ENCODE data around the gene JOSD1.
A peak's percentile ranks its signal among the peaks of the same experiment; 100 is the strongest.
"Not testable (repeated sequence)": the region's sequence is repeated elsewhere in the genome, so short reads cannot be mapped to it uniquely, and the experiment has no call there.

The JOSD1 gene

GRCh38 chr22:38675833-38676232, 24.9 kb downstream of the JOSD1 start:
- DNase-seq = no peak

GRCh38 chr22:38674888-38675287, 25.9 kb downstream of the JOSD1 start:
- DNase-seq = no peak

DNA sequence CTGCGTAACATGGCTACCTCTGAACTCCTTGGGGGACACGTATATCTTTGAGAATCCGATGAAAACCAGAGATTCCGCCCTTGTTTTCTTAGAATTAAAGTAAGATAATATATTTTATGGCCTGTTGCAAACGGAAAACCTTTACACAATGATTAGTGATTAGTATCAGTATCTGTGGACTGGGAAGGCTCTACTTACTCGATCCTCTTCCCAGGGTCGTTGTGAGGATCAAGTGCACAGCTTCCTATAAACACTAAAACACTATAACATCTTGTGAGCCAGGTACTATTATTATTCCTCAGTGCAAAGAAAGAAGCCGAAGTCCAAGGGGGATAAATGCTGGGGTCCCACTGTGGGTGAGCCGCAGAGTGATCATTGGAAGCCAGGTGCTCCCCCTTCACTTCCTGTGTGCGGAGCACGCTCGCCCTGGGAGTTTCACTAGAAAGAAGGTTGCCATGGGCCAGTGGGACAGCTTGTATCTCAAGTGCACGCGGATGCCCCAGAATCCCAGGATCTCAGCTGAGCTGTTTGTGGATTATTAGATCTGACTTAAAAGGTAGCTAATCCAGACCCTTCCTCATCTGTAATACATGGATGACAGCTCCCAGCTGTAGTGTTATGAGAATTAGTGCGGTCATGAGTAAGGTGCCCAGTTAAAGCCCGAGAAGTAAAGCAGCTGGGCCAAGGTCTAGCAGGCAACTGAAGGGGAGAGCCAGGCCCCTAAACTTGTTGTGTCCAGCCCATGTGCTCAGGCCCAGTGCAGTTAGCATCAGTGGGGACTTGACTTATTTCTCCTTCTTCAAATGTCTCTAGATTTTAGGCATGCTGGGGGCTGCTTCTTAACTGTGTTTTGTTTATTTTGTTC, 43.5 kb downstream of the JOSD1 start:
- DNase-seq = no peak

DNA sequence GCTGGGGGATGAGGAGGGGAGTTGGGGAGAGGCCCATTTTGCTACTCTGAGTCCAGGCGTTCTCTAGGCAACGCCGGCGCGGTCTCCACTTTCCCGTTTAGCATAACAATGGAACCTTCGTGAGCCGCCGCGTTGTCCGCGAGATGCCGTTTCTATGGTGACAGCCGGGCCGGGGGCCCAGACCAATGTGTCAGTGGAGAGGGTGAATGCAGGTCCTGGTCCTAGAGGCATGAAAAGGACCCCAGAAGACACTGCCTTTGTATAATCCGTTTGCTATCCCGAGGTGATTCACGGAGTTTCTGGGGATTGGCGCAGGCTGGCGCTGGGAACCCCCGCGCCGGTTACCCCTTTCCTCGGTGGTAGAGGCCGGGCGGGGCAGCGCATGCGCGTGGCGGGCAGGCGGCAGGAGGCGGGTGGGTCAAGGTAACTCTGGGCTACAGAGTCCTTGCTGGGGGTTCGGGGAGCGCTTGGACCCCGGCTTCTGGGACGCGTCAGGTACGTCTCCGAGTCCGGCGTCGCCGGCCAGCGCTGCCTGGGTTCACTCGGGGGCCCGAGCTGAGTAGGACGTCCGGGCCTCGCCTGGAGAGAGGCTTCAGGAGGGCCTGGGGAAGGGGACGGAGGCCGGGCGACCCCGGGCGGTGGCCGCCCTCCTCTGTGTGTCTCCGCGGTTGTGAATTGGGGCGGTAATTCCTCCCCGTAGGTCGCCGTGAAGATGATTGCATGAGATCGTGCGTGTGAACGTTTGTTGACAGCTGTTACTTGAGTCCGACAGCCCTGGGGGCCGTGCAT, 44.3 kb downstream of the JOSD1 start, which contains the start of the genes CBY1 and FAM227A:
Gene CBY1 (plus strand): TSS at position 383 of the 789 bp plus-strand sequence. CDS start 11,417 bp downstream, outside the sequence.
Gene FAM227A (minus strand): TSS at position 137 of the 789 bp plus-strand sequence. CDS start 6,224 bp downstream, outside the sequence.
- peak; percentile 22 for DNase-seq

GRCh38 chr22:38655519-38656255, 45.1 kb downstream of the JOSD1 start:
- no peak for DNase-seq

GRCh38 chr22:38653741-38654140, 47.0 kb downstream of the JOSD1 start:
- no peak for DNase-seq

- no peak for DNase-seq
These were observed 47.9 kb downstream of the JOSD1 start for GRCh38 chr22:38652859-38653258.

DNA sequence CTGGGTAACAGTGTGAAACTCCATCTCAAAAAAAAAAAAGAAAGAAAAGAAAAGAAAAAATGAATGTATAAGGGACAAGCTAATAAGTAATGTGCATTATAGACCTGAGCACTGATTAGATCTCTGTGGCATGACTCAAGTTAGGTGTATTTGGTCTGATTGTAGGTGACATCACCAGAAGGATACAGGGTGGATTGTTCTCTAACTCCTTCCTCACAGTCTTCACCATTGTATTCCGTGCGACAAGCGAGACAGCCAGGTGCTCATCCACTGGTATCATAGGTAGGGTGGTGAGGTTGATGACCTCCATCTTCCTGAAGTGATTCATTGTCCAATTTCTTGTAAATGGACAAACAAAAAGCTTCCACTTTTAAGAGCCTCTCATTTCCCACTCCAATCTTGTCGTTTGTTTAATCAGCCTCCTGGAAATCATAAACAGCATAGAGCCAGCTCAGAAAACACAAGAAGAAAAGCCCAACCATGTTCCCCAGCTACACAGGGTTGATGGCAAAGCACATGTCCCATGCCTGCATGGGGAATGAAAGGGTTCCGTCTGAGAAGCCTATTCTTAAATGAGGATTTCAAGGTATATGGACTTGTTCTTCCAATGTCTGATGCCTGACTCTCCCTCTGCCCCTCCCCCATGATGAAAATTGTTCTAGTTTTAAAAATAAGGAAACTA, 50.8 kb downstream of the JOSD1 start:
- DNase-seq = no peak

- DNase-seq = no peak
These were observed 55.3 kb downstream of the JOSD1 start for GRCh38 chr22:38645430-38645829.

GRCh38 chr22:38644245-38644644, 56.5 kb downstream of the JOSD1 start:
- not testable (repeated sequence) for DNase-seq

DNA sequence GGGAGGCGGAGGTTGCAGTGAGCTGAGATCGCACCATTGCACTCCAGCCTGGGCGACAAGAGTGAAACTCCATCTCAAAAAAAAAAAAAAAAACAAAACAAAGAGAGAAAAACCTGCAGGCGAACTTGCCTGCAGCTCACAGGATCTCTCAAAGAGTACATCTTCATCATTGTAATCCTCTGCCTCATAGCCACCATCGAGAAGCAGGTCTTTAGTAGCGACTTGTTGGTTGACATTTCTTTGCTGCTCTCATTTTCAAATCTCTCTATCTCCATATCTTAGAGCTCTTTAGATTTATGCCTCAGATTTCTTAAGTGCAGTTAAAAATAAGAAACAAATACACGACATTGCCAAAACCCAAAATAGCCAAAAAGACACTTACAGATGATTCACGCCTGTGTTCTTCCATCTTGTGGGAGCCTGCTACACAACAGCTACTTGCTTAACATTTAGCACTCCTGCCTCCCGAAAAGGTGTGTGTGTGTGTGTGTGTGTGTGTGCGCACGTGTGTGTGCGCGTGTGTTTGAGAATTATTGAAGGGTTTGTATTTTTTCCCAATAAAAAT, 59.2 kb downstream of the JOSD1 start:
- DNase-seq = no peak

GRCh38 chr22:38638728-38639127, 62.0 kb downstream of the JOSD1 start:
- DNase-seq = no peak

- DNase-seq = no peak
These were observed 62.5 kb downstream of the JOSD1 start for GRCh38 chr22:38638216-38638615.
